ENCODE results near the gene PRRC2A. TPM values are rescaled to one million over a fixed set of nuclear protein-coding genes. Genes with fewer than 3 reads are reported as not detected.

The PRRC2A gene
- total RNA-seq, 1 experiment from 2014 or later: 123 TPM

DNA sequence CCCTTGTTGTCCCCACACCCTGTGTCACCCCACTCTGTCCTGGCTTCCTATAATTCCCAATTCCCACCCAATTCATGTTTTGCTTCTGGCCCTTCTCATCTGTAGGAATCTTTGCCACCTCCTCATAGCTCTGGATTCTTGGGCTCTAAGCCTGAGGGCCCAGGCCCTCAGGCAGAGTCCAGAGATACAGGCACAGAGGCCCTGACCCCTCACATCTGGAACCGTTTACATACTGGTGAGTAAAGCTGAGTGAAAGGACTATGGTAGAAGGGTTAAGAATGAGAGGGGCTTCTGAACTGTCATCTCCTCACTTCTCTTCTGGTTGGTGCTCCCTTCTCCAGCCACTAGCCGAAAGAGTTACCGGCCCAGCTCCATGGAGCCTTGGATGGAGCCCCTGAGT, 13.6 kb downstream of the PRRC2A start:
- H3K9ac ChIP-seq (ENCODE audit: low read length): no peak overlapping the region
- no peaks in the 10 kb centered on the region for H3K27me3 ChIP-seq (ENCODE audit: low read length)
- no peaks in the 10 kb centered on the region for H3K9me2 ChIP-seq (replicated peaks; ENCODE audit: low read length)
- H3F3A ChIP-seq (ENCODE audit: low read length, unreplicated experiment): peaks cover 6% of the 10 kb centered on the region
- DNase-seq (no peak), ATAC-seq (no peak)
- POLR2A ChIA-PET (ENCODE audit: unreplicated experiment): no interaction called here
- no peak overlapping the region for H2AFZ ChIP-seq (ENCODE audit: low read length)
- intact Hi-C loops (cut with micrococcal nuclease): no loop called here
- TF ChIP-seq EZH2phosphoT487 (IDR thresholded peaks at IDR 0.05; ENCODE audit: borderline replicate concordance, low read length) (no peak), EZH2 (IDR thresholded peaks at IDR 0.05; ENCODE audit: low read length, unreplicated experiment) (no peak)
- TF ChIP-seq, protein P1, sequence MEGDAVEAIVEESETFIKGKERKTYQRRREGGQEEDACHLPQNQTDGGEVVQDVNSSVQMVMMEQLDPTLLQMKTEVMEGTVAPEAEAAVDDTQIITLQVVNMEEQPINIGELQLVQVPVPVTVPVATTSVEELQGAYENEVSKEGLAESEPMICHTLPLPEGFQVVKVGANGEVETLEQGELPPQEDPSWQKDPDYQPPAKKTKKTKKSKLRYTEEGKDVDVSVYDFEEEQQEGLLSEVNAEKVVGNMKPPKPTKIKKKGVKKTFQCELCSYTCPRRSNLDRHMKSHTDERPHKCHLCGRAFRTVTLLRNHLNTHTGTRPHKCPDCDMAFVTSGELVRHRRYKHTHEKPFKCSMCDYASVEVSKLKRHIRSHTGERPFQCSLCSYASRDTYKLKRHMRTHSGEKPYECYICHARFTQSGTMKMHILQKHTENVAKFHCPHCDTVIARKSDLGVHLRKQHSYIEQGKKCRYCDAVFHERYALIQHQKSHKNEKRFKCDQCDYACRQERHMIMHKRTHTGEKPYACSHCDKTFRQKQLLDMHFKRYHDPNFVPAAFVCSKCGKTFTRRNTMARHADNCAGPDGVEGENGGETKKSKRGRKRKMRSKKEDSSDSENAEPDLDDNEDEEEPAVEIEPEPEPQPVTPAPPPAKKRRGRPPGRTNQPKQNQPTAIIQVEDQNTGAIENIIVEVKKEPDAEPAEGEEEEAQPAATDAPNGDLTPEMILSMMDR (conservative IDR thresholded peaks at IDR 0.05; ENCODE audit: low read depth, low read length): no peak
- no peak overlapping the region for H3K27ac ChIP-seq (ENCODE audit: low read length)
- peaks cover 3% of the 10 kb centered on the region; the same call in 1 of the 2 replicates for H4K20me1 ChIP-seq (ENCODE audit: low read length)
- H3K79me2 ChIP-seq (ENCODE audit: low read length): no peaks in the 10 kb centered on the region
- no TSS peak for BruUV-seq (replicated peaks)
- H3K36me3 ChIP-seq (ENCODE audit: low read depth, low read length): peaks cover 84% of the 10 kb centered on the region
- no peaks in the 10 kb centered on the region for H3K4me1 ChIP-seq (ENCODE audit: insufficient read depth, low read length)
- no peak overlapping the region for H3K4me3 ChIP-seq (ENCODE audit: low read length)
- no peaks in the 10 kb centered on the region for H3K9me3 ChIP-seq (ENCODE audit: low read length)
- CTCF ChIA-PET: no interaction called here
- no peak overlapping the region for H3K4me2 ChIP-seq (ENCODE audit: low read length)

DNA sequence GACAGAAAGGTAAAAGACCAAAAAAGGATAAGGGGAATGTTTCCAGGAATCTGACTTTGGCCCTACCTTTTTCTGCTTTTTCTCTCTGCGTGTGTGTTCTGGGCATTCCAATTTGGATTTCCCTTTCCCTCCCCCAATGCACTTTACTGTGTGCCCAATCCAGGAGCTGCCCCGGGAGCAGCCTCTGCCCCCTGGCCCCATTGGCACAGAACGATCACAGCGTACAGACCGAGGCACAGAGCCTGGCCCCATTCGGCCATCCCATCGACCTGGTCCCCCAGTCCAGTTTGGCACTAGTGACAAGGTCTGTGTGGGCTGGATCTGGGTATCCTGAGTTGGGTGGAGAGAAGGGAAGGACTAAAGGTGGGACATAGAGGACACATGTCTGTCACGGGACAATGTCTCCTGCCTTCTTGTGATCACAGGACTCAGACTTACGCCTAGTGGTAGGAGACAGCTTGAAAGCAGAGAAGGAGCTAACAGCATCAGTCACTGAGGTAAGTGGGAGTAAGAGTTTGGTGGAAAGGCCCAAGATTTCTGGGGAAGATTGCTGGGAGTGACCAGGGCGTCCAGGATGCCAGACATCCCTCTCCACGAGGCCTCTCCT, 14.6 kb downstream of the PRRC2A start:
- ChIA-PET CTCF (no interaction called here), POLR2A (ENCODE audit: unreplicated experiment) (no interaction called here)
- DNase-seq (no peak), ATAC-seq (no peak)
- no peak overlapping the region for H3K4me3 ChIP-seq (ENCODE audit: low read length)
- no peaks in the 10 kb centered on the region for H3K9me2 ChIP-seq (replicated peaks; ENCODE audit: low read length)
- TF ChIP-seq EZH2phosphoT487 (IDR thresholded peaks at IDR 0.05; ENCODE audit: borderline replicate concordance, low read length): no peak
- TF ChIP-seq, protein P1 (conservative IDR thresholded peaks at IDR 0.05; ENCODE audit: low read depth, low read length): no peak
- no peak for TF ChIP-seq EZH2 (IDR thresholded peaks at IDR 0.05; ENCODE audit: low read length, unreplicated experiment)
- no peak overlapping the region for H2AFZ ChIP-seq (ENCODE audit: low read length)
- H3K27ac ChIP-seq (ENCODE audit: low read length): no peak overlapping the region
- intact Hi-C loops (cut with micrococcal nuclease): no loop called here
- no peaks in the 10 kb centered on the region for H3K79me2 ChIP-seq (ENCODE audit: low read length)
- no TSS peak for BruUV-seq (replicated peaks)
- no peak overlapping the region for H3K9ac ChIP-seq (ENCODE audit: low read length)
- H3K27me3 ChIP-seq (ENCODE audit: low read length): no peaks in the 10 kb centered on the region
- H3K9me3 ChIP-seq (ENCODE audit: low read length): no peaks in the 10 kb centered on the region
- H4K20me1 ChIP-seq (ENCODE audit: low read length): peaks cover 3% of the 10 kb centered on the region; the same call in 1 of the 2 replicates
- H3K36me3 ChIP-seq (ENCODE audit: low read depth, low read length): peaks cover 76% of the 10 kb centered on the region
- H3K4me1 ChIP-seq (ENCODE audit: insufficient read depth, low read length): no peaks in the 10 kb centered on the region
- no peak overlapping the region for H3K4me2 ChIP-seq (ENCODE audit: low read length)
- peaks cover 14% of the 10 kb centered on the region for H3F3A ChIP-seq (ENCODE audit: low read length, unreplicated experiment)

All from PC-3 (cell line).